HepG2 (cell line): Measurements from ENCODE around the gene CTRL. TPM values are rescaled to one million over a fixed set of nuclear protein-coding genes. Genes with fewer than 3 reads are reported as not detected.

Experiments
- AHDC1 ChIP-seq: sonication (generic); formaldehyde crosslinking; IDR thresholded peaks from 2 replicates; pipeline ENCODE4 v1.5.1; 2020; ENCODE audit warnings: mild to moderate bottlenecking, missing genetic modification reagents, borderline replicate concordance
- E2F1 ChIP-seq: sonication (generic); formaldehyde crosslinking; IDR thresholded peaks from 2 replicates; pipeline ENCODE4 v1.5.0; 2020; ENCODE audit warnings: missing genetic modification reagents
- EZH2 ChIP-seq: conservative IDR thresholded peaks from 2 replicates; pipeline ENCODE4 v1.6.1; 2012; ENCODE audit warnings: mild to moderate bottlenecking, low read depth, low read length, moderate library complexity
- FOXA1 ChIP-seq, 2 experiments: fragments of 450-650 bp in 1 of 2; sonication (generic) in 1 of 2; formaldehyde crosslinking in 1 of 2; IDR thresholded peaks; 2 replicates each; pipeline versions ENCODE4 v1.4.0 to v1.6.1; 2016 to 2020; ENCODE audit warnings: missing genetic modification reagents in 1 of 2
- GFI1 ChIP-seq: sonication (generic); formaldehyde crosslinking; IDR thresholded peaks from 2 replicates; pipeline ENCODE4 v1.5.0; 2020; ENCODE audit warnings: missing genetic modification reagents, mild to moderate bottlenecking, borderline replicate concordance
- HES4 ChIP-seq: sonication (generic); formaldehyde crosslinking; IDR thresholded peaks from 2 replicates; pipeline ENCODE4 v1.9.0; 2021; ENCODE audit warnings: mild to moderate bottlenecking, missing genetic modification reagents, borderline replicate concordance
- HOXA9 ChIP-seq: sonication (generic); formaldehyde crosslinking; IDR thresholded peaks from 2 replicates; pipeline ENCODE4 v1.8.1; 2022; ENCODE audit warnings: missing genetic modification reagents, mild to moderate bottlenecking, moderate library complexity, borderline replicate concordance
- MIER2 ChIP-seq: IDR thresholded peaks from 2 replicates; pipeline ENCODE4 v1.6.1; 2016; ENCODE audit warnings: missing biosample characterization, missing genetic modification reagents
- PAF1 ChIP-seq: IDR thresholded peaks from 2 replicates; pipeline ENCODE4 v1.6.1; 2016; ENCODE audit warnings: missing genetic modification reagents, missing compliant biosample characterization
- PHF20 ChIP-seq: sonication (generic); formaldehyde crosslinking; IDR thresholded peaks from 2 replicates; pipeline ENCODE4 v1.5.0; 2020; ENCODE audit warnings: mild to moderate bottlenecking, missing genetic modification reagents
- POLR2AphosphoS2 ChIP-seq: IDR thresholded peaks from 2 replicates; pipeline ENCODE4 v1.6.1; 2011; ENCODE audit warnings: low read depth, low read length, improper control_type of control experiment
- SP5 ChIP-seq: IDR thresholded peaks from 2 replicates; pipeline ENCODE4 v1.6.1; 2016; ENCODE audit warnings: low read depth, borderline replicate concordance
- TBP ChIP-seq: sonication (generic); formaldehyde crosslinking; IDR thresholded peaks from 2 replicates; pipeline ENCODE4 v1.5.0; 2020; ENCODE audit warnings: missing genetic modification reagents
- TGIF2 ChIP-seq: IDR thresholded peaks from 2 replicates; pipeline ENCODE4 v1.6.1; 2016; ENCODE audit warnings: control low read depth, missing compliant biosample characterization
- WIZ ChIP-seq: sonication (generic); formaldehyde crosslinking; IDR thresholded peaks from 2 replicates; pipeline ENCODE4 v1.5.1; 2020; ENCODE audit warnings: mild to moderate bottlenecking, missing genetic modification reagents
- ZNF225 ChIP-seq: sonication (generic); formaldehyde crosslinking; IDR thresholded peaks from 2 replicates; pipeline ENCODE4 v1.4.0; 2020; ENCODE audit warnings: mild to moderate bottlenecking, missing genetic modification reagents
- ZNF263 ChIP-seq: sonication (generic); formaldehyde crosslinking; IDR thresholded peaks from 2 replicates; pipeline ENCODE4 v1.4.0; 2020; ENCODE audit warnings: missing genetic modification reagents
- ZNF512 ChIP-seq: sonication (generic); formaldehyde crosslinking; IDR thresholded peaks from 2 replicates; pipeline ENCODE4 v1.4.0; 2020; ENCODE audit warnings: mild to moderate bottlenecking, missing genetic modification reagents
- ZNF556 ChIP-seq: sonication (generic); formaldehyde crosslinking; IDR thresholded peaks from 2 replicates; pipeline ENCODE4 v1.4.0; 2020; ENCODE audit warnings: mild to moderate bottlenecking, missing genetic modification reagents, borderline replicate concordance
- ZNF558 ChIP-seq: sonication (generic); formaldehyde crosslinking; IDR thresholded peaks from 2 replicates; pipeline ENCODE4 v1.9.0; 2022; ENCODE audit warnings: mild to moderate bottlenecking, missing genetic modification reagents, borderline replicate concordance
- ZNF891 ChIP-seq: sonication (generic); formaldehyde crosslinking; IDR thresholded peaks from 2 replicates; pipeline ENCODE4 v1.5.0; 2020; ENCODE audit warnings: mild to moderate bottlenecking, missing genetic modification reagents
- polyA plus RNA-seq, 8 experiments: library from polyadenylated mRNA; depleted of rRNA in 3 of 8; stranded (reverse) in 7 of 8; unstranded in 1 of 8; fragments of >200 nt; fragmentation: Illumina TruSeq in 4 of 8; extraction: Trizol in 4 of 8; gene quantifications; 2 replicates each; pipeline versions ENCODE4 v1.2.1 to v1.2.3, GENCODE V29; 2011 to 2016; ENCODE audit warnings: low read depth in 4 of 8, missing spikeins in 1 of 8, mixed read lengths in 1 of 8; ENCODE audit not compliant: insufficient read depth in 1 of 8
- total RNA-seq, 5 experiments: library from RNA; depleted of rRNA; stranded (reverse); fragments of >200 nt; fragmentation: Illumina TruSeq; extraction: Trizol; gene quantifications; 2 replicates each; pipeline ENCODE4 v1.2.3, GENCODE V29; 2016; ENCODE audit warnings: low read depth in 1 of 5

The CTRL gene
- total and polyA plus RNA-seq, 2 of the 13 experiments (the other 11 are each of a cell fraction or from before 2014, with no cell fraction given) = 1.9 to 2.7 TPM

GRCh38 chr16:67943619-67944504, 12.2 kb upstream of the CTRL start, which contains the start of gene LCAT (continued):
- peak; percentile 60; the same call in 1 of the 2 replicates for TF ChIP-seq TGIF2 (CRISPR knock-in tag)
- peak; percentile 57; the same call in 1 of the 2 replicates for TF ChIP-seq WIZ (CRISPR knock-in tag)
- TF ChIP-seq HOXA9 (CRISPR knock-in tag) = no peak
- TF ChIP-seq PAF1 = no peak
- TF ChIP-seq ZNF225 (CRISPR knock-in tag) = no peak; the same call in 1 of the 2 replicates
- peak; percentile 86 for TF ChIP-seq POLR2AphosphoS2
- TF ChIP-seq ZNF263 (CRISPR knock-in tag) = no peak
- no peak for TF ChIP-seq ZNF512 (CRISPR knock-in tag)
- TF ChIP-seq ZNF556 (CRISPR knock-in tag) = no peak
- TF ChIP-seq E2F1 (CRISPR knock-in tag) = 0 out of 2 replicates have a peak, but pooled peaks have one; percentile 44
- TF ChIP-seq EZH2 = no peak
- TF ChIP-seq PHF20 = no peak; the same call in 1 of the 2 replicates
- no peak for TF ChIP-seq MIER2
- no peak; the same call in 1 of the 2 replicates for TF ChIP-seq ZNF558 (CRISPR knock-in tag)
- peak; percentile 93 for TF ChIP-seq SP5 (CRISPR knock-in tag)
- TF ChIP-seq GFI1 (CRISPR knock-in tag) = no peak; the same call in 1 of the 2 replicates
- TF ChIP-seq ZNF891 (CRISPR knock-in tag) = no peak; the same call in 1 of the 2 replicates
- TF ChIP-seq AHDC1 (CRISPR knock-in tag) = no peak
- no peak for TF ChIP-seq FOXA1 (IDR thresholded peaks at IDR 0.05)
- TF ChIP-seq FOXA1 (CRISPR knock-in tag; IDR thresholded peaks at IDR 0.05) = no peak
- peak; percentile 48; the same call in 1 of the 2 replicates for TF ChIP-seq HES4 (CRISPR knock-in tag)
- TF ChIP-seq TBP (CRISPR knock-in tag) = no peak
